ENCODE data around the gene HOXB1.

GRCh38 chr17:48556576-48557401 lies 26.0 kb upstream of the HOXB1 start:
- TF ChIP-seq, protein P1, sequence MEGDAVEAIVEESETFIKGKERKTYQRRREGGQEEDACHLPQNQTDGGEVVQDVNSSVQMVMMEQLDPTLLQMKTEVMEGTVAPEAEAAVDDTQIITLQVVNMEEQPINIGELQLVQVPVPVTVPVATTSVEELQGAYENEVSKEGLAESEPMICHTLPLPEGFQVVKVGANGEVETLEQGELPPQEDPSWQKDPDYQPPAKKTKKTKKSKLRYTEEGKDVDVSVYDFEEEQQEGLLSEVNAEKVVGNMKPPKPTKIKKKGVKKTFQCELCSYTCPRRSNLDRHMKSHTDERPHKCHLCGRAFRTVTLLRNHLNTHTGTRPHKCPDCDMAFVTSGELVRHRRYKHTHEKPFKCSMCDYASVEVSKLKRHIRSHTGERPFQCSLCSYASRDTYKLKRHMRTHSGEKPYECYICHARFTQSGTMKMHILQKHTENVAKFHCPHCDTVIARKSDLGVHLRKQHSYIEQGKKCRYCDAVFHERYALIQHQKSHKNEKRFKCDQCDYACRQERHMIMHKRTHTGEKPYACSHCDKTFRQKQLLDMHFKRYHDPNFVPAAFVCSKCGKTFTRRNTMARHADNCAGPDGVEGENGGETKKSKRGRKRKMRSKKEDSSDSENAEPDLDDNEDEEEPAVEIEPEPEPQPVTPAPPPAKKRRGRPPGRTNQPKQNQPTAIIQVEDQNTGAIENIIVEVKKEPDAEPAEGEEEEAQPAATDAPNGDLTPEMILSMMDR (IDR thresholded peaks at IDR 0.05; ENCODE audit: extremely low read depth in 1 of 2, insufficient read depth in 1 of 2, low read depth in 1 of 2, low read length in 2 of 2): no peak
- TF ChIP-seq EZH2 (IDR thresholded peaks at IDR 0.05; ENCODE audit: borderline replicate concordance, low read depth, low read length, severe bottlenecking) (no peak), POLR2A (IDR thresholded peaks at IDR 0.05; ENCODE audit: low read depth, low read length) (no peak), POLR2AphosphoS5 (IDR thresholded peaks at IDR 0.05; ENCODE audit: insufficient read depth, low read depth, low read length) (no peak), MYC (IDR thresholded peaks at IDR 0.05; ENCODE audit: low read depth, low read length) (no peak)
- TF ChIP-seq, protein P2, sequence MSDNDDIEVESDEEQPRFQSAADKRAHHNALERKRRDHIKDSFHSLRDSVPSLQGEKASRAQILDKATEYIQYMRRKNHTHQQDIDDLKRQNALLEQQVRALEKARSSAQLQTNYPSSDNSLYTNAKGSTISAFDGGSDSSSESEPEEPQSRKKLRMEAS (IDR thresholded peaks at IDR 0.05; ENCODE audit: insufficient read depth, insufficient read length): no peak
